PC-9 (cell line): ENCODE data around the gene TMEM134.

Experiments
- EZH2 ChIP-seq: fragments of 200-600 bp; sonication (generic); IDR thresholded peaks from 2 replicates; pipeline ENCODE4 v1.8.0; 2017; ENCODE audit warnings: antibody characterized with exemption, low read depth
- TF ChIP-seq, protein P1 (sequence below): fragments of 200-600 bp; sonication (generic); conservative IDR thresholded peaks from 2 replicates; pipeline ENCODE4 v1.6.1; 2017; ENCODE audit warnings: mixed run types, antibody characterized with exemption, mild to moderate bottlenecking, moderate library complexity

DNA sequence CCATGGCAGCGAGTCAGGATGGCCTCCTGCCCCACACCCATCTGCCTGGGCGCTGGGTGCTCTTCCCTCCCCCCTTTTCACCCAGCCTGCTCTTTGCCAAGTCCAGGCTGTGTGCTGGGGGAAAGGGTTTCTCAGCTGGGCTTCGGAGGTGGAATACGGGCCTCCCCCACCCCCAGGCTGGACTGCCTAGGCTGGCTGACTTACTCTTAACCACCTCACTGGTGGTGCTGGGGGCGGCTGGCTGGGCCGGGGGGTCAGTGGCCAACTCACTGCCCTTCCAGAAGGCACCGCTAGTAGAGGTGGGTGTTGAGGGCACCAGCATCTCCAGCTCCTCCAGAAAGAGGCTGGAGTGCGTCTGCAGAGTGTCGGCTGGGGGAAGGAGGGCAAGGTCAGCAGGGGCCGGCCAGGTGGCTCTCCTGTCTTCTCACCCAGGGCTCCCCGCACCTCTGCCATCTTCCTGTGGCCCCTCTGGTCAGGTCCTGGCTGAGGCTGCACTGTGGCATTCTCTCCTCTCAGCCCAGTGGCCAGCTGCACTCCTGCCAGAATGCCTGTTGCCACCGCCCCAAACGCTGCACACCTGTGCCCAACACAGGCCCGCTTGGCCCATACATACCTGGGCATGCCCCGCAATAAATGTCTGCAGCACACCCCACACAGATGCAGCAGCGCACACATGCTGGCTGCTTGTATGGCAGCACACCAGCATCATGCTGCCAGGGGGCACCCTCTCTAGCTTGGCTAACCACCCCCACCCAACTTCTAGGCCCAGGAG lies 26.4 kb upstream of the TMEM134 start:
- TF ChIP-seq, protein P1, sequence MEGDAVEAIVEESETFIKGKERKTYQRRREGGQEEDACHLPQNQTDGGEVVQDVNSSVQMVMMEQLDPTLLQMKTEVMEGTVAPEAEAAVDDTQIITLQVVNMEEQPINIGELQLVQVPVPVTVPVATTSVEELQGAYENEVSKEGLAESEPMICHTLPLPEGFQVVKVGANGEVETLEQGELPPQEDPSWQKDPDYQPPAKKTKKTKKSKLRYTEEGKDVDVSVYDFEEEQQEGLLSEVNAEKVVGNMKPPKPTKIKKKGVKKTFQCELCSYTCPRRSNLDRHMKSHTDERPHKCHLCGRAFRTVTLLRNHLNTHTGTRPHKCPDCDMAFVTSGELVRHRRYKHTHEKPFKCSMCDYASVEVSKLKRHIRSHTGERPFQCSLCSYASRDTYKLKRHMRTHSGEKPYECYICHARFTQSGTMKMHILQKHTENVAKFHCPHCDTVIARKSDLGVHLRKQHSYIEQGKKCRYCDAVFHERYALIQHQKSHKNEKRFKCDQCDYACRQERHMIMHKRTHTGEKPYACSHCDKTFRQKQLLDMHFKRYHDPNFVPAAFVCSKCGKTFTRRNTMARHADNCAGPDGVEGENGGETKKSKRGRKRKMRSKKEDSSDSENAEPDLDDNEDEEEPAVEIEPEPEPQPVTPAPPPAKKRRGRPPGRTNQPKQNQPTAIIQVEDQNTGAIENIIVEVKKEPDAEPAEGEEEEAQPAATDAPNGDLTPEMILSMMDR = no peak
- no peak for TF ChIP-seq EZH2
